Skeletal muscle cell (primary cell): ENCODE data around the gene PTPRB.

Source experiments
- DNase-seq: peaks from one replicate; pipeline ENCODE4 v3.0.0-alpha.2; 2010; ENCODE audit warnings: low read depth
- H3K4me3 ChIP-seq: 2 replicates; pipeline ENCODE4 v1.5.1; 2011; ENCODE audit warnings: low read depth, mild to moderate bottlenecking, control low read depth, low read length, moderate library complexity

The PTPRB gene

GRCh38 chr12:70637303-70638085 lies at the start of gene PTPRB:
PTPRB (minus strand) TSS chr12:70637429; CDS start chr12:70637395, 34 bp downstream.
- no peak within 1 kb of the TSS for H3K4me3 ChIP-seq
- DNase-seq: no peak

DNA sequence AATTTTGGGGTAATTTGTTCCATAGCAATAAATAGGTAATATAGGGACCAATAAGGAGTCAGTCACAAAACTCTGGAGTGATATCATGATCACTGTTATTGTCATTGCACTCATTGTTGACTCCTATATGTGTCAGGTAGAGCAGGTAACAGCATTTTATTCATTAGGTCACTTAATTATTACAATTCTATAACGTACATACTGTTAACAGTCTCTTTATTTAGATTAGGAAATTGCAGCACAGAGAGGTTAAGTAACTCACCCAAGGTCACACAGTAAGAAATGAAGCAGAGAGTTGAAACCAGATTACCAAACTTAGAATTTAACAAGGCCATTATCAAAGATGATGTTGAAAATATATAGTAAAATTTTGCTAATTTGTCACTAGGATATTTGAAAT lies 49.7 kb upstream of the PTPRB start:
- H3K4me3 ChIP-seq: no peak overlapping the region
- no peak for DNase-seq

GRCh38 chr12:70686299-70686698 lies 49.1 kb upstream of the PTPRB start:
- H3K4me3 ChIP-seq: no peak overlapping the region
- no peak for DNase-seq

- no peak for DNase-seq
- H3K4me3 ChIP-seq: no peak overlapping the region
Observed at GRCh38 chr12:70683976-70684375, 46.7 kb upstream of the PTPRB start.

- no peak overlapping the region for H3K4me3 ChIP-seq
- no peak for DNase-seq
Observed at GRCh38 chr12:70671698-70672097, 34.5 kb upstream of the PTPRB start.

DNA sequence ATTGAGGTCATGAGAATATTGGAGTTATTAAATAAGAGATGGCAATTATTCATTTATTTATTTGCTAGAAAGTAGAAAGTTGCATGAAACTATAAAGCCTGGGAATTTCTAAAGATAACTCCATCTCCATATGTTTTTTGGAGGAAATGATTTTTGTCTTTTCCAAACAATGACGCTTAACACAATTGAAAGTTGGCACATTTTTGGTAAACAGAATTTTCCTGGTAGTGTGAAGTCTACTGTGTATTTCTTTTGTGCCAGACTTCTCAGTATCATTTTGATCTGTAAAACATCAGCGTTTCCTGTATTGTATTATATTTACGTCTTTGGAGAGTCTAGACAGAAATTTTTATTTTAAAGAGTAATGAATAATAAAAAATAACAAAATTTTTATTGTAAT lies 33.7 kb upstream of the PTPRB start:
- DNase-seq: no peak
- no peak overlapping the region for H3K4me3 ChIP-seq

GRCh38 chr12:70667253-70667652 lies 30.0 kb upstream of the PTPRB start:
- H3K4me3 ChIP-seq: no peak overlapping the region
- no peak for DNase-seq

DNA sequence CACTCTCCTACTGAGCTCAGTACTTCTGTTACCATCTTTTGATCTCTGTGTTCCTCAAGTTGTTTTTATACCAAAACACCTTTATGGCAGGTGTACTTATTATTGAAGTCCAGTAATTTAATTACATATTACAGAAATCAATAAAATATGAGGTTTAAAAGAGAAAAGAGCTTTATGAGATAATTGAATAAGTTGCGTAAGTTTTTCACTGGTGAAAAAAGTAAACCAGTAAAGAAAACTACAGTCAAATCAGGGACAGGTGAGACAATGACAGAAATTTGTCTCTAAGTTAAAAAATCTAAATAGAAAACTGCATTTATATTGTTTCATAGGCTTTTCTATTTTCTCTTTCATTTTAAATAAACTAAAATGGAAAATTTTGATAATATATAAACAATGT lies 29.1 kb upstream of the PTPRB start:
- DNase-seq: no peak
- H3K4me3 ChIP-seq: no peak overlapping the region

DNA sequence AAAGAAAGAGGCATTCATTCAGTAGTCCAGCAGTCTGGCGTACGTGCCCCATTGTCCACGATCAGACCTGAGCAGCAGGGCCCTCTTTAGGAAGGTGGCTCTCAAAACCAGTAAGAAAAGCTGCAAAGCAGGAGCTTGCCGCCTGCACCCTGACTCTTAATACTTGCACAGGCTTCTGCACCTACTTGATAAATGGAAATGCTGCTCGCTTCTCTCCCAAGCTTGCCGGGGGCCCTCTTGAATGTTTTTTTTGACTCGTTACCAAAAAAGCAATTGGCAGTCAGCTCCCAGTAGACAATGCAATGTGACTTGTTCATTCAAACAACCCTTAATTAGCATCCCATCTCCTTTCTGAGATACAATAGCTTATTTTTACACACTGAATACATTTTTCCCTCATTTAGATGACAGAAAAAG lies 27.2 kb upstream of the PTPRB start:
- no peak for DNase-seq
- H3K4me3 ChIP-seq: no peak overlapping the region

- no peak overlapping the region for H3K4me3 ChIP-seq
- DNase-seq: no peak
Observed at GRCh38 chr12:70663838-70664237, 26.6 kb upstream of the PTPRB start.

- H3K4me3 ChIP-seq: no peak overlapping the region
- DNase-seq: peak; percentile 25
Observed at GRCh38 chr12:70661466-70662161, 24.4 kb upstream of the PTPRB start.

DNA sequence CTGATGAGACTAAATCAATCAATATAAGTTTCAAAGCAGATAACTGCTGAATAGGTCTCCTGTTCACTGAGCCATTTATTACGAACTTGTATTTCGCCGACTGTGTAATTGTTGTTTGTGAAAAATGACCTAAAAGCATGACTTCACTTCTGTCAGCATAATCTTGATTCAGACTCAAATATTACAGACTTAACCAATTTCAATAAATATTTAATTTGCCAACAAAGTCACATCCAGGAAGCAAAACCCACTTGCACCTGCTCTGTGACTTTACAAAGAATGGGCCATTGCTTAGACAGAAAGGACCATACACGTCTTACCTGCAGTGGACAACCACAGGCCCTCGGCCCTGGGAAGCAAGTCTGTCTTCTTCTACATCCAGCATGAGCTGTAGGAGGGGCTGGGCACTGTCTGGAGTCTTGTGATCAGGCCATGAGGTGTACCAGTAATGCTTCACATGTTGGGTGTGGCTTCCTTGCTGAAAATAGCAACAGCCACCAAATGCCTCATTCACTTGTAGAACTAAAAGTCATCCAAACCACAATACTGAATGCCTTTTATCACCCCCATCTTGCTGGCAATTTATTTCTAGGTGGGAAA lies 23.5 kb upstream of the PTPRB start:
- no peak overlapping the region for H3K4me3 ChIP-seq
- no peak for DNase-seq

DNA sequence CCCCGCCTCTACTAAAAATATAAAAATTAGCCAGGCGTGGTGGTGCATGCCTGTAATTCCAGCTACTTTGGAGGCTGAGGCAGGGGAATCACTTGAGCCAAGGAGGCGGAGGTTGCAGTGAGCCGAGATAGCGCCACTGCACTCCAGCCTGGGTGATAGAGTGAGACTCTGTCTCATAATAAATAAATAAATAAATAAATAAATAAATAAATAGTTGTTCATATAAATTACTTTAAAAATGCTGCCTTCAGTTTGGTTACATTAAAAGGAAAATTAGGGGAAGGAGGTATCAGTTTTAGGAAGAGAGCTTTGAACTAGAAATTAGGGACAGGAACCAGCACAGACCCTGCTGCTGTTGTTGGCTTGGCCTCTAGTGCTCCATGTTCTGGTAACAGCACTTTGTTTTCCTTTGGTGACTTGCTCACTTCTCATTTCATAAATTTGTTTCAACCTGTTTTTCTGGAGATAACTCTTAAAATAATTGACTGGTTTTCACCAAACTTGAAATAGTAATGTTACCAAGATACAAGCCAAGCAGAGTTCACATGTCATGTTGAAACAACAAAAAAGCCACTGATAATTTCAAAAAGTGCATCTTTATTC lies 22.9 kb upstream of the PTPRB start:
- no peak for DNase-seq
- no peak overlapping the region for H3K4me3 ChIP-seq

- DNase-seq: no peak
- no peak overlapping the region for H3K4me3 ChIP-seq
Observed at GRCh38 chr12:70659077-70659606, 21.9 kb upstream of the PTPRB start.

DNA sequence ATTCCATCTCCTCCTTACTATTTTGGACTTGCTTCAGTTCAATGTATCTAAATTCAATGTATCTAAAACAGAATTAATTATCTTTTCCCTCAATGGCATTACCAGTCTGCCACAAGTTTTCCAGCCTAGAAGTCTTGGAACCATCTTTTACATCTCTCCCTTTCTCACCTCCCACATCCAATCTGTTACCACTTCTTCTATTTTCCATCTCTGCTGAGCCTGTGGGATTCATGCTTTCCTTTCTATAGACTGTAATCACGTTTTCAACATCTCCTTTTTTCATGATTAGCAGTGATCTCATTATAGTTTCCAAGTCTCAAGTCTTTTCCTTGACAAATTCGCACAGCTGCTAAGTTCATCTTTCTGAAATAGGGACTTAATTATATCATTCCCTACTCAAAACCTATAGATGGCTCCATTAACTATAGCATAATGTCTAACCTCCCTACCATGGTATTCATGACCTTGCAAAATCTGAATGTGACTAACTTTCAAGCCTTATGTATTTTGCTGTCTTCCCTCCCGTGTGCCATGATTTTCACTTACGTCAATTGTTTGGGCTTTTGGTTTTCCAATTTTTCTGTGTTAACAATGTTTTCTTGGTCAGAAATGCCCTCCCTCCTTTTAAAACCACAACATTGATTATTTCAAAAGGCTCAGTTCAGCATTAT lies 20.5 kb upstream of the PTPRB start:
- H3K4me3 ChIP-seq: no peak overlapping the region
- DNase-seq: no peak

DNA sequence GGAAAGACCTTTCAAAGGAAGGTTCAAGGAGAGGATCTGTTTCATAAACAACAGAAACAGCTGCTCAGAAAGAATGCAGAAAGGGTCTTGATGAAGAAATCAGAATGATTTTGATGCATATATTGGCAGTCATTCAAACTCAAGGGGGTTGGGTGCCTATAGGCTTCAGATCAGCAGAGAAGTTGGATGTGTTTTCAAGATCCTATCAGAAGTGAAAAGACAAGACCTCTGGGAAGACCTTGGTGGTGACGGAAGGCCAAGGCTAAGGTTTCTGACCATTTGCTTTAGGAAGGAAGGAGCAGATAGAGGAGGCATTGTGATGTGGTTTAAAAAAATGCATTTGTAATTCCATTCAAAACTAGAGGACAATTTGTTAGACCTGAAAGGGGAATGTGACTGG lies 15.2 kb upstream of the PTPRB start:
- no peak for DNase-seq
- H3K4me3 ChIP-seq: no peak overlapping the region

- DNase-seq: peak; percentile 38
- H3K4me3 ChIP-seq: no peak overlapping the region
Observed at GRCh38 chr12:70648831-70649230, 11.6 kb upstream of the PTPRB start.

- no peak for DNase-seq
- no peak overlapping the region for H3K4me3 ChIP-seq
Observed at GRCh38 chr12:70648191-70648590, 11.0 kb upstream of the PTPRB start.

DNA sequence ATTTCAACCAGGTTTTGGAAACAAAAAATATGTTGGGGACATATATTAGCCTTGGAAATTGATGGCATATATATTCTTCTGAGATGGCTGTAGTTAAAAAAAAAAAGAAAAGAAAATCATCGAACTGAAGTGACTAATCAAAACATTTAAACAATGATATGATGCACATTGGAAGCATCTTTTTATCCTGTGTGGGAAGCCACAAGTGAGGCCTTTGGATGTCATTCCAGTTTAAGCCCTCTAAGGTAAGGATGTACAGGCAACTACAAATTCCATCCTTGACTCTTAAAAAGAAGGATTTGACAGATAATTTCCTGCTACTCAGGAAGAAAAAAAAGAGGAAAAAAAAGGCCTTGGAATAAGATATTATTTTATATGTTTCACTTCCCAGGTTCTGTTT lies 9.6 kb upstream of the PTPRB start:
- peak; percentile 59 for DNase-seq

More for the DNA sequence above, 9.6 kb upstream of the PTPRB start:
- H3K4me3 ChIP-seq: no peak overlapping the region
